GM21528 (cell line): ENCODE data around the gene VSIG10L.

Experiments
- ATAC-seq: cut with Tn5 transposase; IDR thresholded peaks from one replicate; pipeline ENCODE4 v1.9.1; 2021; ENCODE audit warnings: mild to moderate bottlenecking, moderate library complexity; ENCODE audit not compliant: unreplicated experiment, low FRiP score

VSIG10L gene

DNA sequence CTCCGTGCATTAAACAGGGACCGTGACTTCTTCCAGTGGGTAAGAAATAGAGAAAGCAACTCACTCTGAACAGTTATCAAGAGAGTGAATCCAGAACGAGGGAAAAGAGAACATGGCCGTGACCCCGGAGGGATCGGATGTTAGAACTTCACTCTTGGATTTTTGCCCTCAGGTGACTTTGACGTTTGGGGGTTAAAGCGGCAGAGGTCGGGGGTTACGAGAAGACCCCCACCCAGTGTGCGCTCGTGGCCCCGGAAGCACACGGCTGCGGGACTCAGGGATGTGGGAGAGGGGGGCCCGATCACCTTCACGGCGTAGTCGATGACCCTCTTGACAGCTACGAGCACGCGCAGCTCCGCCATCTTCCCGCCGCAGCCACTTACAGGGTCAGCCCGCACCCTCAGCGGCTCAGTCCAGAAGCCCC lies 24.0 kb upstream of the VSIG10L start, which contains the start of gene ETFB:
ETFB (minus strand) TSS at position 424 of the 424 bp plus-strand sequence; CDS start at position 362, 62 bp downstream.
- peak; percentile 0 for ATAC-seq

DNA sequence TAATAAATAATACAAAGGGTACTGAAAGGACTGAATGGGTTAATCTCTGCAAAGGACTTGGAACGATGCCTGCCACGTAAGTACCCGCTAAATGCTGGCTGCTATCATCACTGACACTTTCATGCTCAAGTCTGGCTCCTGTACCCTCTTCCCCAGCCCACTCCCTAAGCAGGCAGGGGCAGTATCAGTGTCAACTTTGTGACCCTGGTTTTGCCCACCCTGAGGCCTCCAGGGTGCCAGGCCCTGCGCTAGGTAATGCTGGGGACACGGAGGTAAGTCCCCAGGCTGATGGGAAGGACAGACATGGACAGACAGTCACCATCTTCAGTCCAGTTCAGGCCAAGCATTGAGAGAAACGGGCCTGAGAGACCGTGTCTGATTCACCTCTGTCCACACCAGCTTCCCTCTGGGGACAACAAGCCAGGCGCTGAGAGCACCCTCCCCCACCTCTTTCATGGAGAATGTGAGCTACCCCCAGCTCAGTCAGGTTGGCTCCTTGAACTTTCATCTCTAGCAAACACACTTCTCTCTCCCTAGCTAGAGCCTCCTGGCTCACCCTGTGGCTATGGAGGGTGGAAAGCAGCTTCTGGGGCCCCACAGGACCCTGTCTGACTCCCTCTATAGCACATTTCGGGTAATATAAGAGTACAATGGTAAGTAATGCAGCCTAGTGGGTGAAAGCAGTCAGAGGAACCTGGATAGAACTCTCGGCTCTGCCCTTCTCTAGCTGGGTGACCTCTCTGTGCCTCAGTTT lies 23.4 kb upstream of the VSIG10L start:
- ATAC-seq, result no peak

GRCh38 chr19:51364200-51365106 lies 22.5 kb upstream of the VSIG10L start:
- ATAC-seq, result no peak

DNA sequence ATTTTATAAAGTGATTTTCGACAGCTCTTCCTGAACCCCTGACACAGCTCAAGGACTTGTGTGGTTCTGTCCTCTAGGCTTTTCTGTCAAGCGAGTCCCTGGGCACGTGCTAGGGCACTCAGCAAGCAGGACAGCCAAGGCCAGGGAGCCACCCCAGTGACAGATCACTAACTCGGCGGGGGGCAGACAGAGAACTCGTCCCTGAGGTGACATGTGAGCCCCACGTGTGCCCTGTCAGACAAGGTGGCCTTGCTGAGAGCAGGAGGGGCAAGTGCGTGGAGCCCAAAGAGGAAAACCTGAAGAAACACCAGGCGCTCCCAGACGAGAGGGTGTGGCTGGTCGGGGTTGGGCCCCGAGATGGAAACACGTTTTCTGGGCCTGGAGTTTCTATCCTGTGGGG lies 19.3 kb upstream of the VSIG10L start:
- ATAC-seq, result no peak

DNA sequence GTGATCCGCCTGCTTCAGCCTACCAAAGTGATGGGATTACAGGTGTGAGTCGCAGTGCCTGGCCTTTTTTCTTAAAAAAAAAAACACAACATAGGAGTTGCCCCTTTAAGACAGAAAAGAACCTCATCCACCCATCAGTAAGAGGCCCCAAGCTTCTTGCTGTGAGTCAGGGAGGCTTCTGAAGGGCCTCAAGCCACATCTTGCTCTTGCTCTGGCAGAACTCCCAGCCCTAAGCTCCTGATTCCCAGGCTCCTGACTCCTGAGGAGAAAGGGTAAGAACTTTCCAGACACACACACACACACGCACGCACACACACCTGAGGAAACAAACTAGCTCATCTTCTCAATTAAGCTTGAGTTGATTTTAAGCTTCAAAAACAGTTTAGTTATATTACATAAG lies 17.4 kb upstream of the VSIG10L start:
- no peak for ATAC-seq

- no peak for ATAC-seq
Measured at GRCh38 chr19:51357952-51358351, 16.0 kb upstream of the VSIG10L start.

GRCh38 chr19:51356159-51356801 lies 14.3 kb upstream of the VSIG10L start:
- no peak for ATAC-seq

DNA sequence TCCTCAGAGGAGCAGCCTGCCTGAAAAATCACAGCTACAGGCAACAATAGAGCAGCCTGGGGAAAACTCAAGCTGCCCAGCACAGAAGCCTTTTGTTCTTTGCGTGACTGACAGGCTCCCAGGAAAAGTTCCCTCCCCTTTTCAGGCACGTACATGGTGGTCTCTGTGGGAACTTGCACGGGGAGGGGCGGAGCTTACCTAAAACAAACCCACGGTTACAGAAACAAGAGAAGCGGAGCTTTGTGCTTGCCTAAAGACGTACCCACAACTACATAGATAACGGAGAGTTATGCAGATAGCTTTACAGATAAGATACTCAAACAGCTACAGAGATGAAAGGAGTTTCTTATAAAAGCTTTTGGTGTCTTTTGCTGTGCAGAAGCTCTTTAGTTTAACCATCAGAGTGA lies 12.8 kb upstream of the VSIG10L start:
- ATAC-seq, result no peak

- ATAC-seq, result no peak
Measured at GRCh38 chr19:51354103-51354741, 12.3 kb upstream of the VSIG10L start.

- ATAC-seq, result no peak
Measured at GRCh38 chr19:51352783-51353360, 10.9 kb upstream of the VSIG10L start.

- no peak for ATAC-seq
Measured at GRCh38 chr19:51351266-51351990, 9.5 kb upstream of the VSIG10L start.

DNA sequence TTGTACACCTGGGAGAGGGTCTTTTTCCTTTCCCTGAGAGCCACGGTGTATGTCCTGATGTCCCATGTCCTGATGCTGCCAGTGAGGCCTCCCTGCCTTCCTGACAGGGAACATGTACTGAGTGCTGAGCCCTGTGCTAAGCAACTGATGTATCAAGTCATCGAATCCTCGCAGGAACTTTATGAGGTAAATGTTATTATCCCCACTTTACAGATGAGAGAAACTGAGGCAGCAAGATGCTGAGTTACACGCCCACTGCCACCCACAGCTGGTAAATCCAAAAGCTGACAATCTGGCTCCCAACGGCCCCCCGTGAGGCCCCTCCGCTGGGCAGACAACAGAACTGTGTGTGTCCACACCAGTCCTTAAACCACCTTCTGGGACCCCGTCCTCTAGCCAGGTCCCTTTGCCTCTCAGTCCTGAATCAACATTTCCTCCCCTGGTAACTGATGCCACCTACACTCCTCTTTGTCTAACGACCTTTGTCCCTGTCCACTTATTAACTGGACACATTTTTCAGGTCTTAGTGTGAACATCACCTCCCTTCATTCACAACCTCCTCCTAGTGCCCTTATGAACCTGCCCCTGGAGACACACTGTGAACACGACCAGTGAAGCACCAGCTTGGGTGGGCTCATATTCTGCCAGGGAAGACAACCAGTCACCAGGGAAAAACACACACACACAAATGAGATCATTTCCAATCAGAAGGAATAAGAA lies 5.4 kb upstream of the VSIG10L start:
- ATAC-seq, result no peak

GRCh38 chr19:51346742-51347141 lies 4.8 kb upstream of the VSIG10L start:
- ATAC-seq, result no peak

DNA sequence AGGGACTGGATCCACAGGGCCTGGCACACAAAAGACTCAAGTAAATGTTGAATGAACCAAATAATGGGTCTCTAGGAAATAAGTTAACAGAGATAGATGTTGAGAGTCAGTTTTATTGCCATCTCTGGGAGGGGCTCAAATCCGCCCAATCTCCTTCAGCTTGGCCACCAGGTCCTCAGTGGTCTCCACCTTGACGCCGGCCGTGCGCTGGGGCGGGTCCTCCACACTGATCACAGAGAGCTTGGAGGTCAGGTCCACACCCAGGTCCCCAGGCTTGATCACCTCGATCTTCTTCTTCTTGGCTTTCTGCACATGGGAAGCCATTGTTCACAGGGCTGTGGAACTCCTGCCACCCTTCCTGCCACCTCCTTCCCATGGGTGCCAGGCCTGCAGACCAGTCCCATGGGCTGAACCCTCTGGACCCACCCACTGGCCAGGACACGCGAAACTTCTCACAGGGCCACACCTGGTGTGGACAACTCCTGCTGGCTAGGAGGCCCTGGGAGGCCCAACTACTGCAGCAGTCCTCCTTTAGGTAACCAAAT lies 3.2 kb upstream of the VSIG10L start:
- no peak for ATAC-seq

- no peak for ATAC-seq
Measured at GRCh38 chr19:51342631-51343569, 961 bp upstream of the VSIG10L start.

DNA sequence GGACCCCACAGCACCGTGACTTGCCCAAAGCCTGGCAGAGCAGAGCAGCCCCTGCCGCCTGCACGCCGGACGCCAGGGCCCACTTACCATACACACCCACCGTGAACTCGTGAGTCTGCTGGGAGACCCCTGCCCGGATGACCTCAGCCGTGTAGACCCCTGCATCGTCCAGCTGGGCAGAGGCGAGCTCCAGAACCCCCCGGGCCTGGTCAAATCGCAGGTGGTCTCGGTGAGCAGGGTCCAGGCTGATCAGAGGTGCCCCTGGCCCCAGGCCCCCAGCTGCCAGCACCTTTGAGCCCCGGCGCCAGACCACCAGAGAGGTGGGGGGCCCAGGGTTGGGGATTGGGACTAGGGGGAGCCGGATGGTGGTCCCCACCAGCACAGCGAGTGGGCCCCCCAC lies 873 bp downstream of the VSIG10L start:
- no peak for ATAC-seq
